Skeletal muscle satellite cell (primary cell): Measurements from ENCODE around the gene SEZ6.

Experiments used
- H3K27me3 ChIP-seq: 2 replicates; pipeline ENCODE4 v1.7.0; 2013; ENCODE audit warnings: low read length; ENCODE audit not compliant: control insufficient read depth, insufficient read depth
- H3K36me3 ChIP-seq: 2 replicates; pipeline ENCODE4 v1.7.0; 2013; ENCODE audit warnings: mild to moderate bottlenecking, control low read depth, low read length; ENCODE audit not compliant: insufficient read depth
- H3K4me1 ChIP-seq: 2 replicates; pipeline ENCODE4 v1.7.0; 2013; ENCODE audit warnings: low read length; ENCODE audit not compliant: control insufficient read depth, insufficient read depth
- H3K4me2 ChIP-seq: 2 replicates; pipeline ENCODE4 v1.7.0; 2013; ENCODE audit warnings: mild to moderate bottlenecking, low read length
- H3K4me3 ChIP-seq: 2 replicates; pipeline ENCODE4 v1.7.0; 2013; ENCODE audit warnings: low read length
- H3K9ac ChIP-seq: 2 replicates; pipeline ENCODE4 v1.7.0; 2013; ENCODE audit warnings: mild to moderate bottlenecking, low read depth, low read length, moderate library complexity
- H3K9me3 ChIP-seq: replicated peaks from 2 replicates; pipeline ENCODE4 v1.7.0; 2013; ENCODE audit warnings: mild to moderate bottlenecking, control low read depth, low read length

The SEZ6 gene

DNA sequence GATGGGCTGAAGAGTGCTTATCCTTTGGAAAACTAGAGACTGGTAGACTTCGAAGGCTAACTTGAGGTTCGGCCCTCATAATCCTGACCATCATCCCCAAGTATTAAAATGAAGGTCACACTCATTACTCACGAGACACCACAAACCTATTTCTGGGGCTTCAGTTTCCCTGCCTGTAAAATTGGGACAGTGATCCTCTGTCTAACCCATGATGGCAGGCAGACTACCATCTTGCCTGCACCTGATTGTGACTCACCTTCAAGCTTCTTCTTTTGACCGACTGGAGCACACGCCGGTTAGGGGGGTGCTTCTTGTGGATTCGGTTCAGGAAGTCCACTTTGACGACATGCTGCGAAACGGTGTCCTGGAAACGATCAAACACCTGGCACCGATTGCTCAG, 88.8 kb downstream of the SEZ6 start:
- no peak overlapping the region for H3K9ac ChIP-seq
- no peak overlapping the region for H3K4me2 ChIP-seq
- H3K4me3 ChIP-seq = no peak overlapping the region
- no peaks in the 10 kb centered on the region for H3K27me3 ChIP-seq
- H3K9me3 ChIP-seq = no peaks in the 10 kb centered on the region
- H3K4me1 ChIP-seq = no peaks in the 10 kb centered on the region
- H3K36me3 ChIP-seq = peaks cover 85% of the 10 kb centered on the region

DNA sequence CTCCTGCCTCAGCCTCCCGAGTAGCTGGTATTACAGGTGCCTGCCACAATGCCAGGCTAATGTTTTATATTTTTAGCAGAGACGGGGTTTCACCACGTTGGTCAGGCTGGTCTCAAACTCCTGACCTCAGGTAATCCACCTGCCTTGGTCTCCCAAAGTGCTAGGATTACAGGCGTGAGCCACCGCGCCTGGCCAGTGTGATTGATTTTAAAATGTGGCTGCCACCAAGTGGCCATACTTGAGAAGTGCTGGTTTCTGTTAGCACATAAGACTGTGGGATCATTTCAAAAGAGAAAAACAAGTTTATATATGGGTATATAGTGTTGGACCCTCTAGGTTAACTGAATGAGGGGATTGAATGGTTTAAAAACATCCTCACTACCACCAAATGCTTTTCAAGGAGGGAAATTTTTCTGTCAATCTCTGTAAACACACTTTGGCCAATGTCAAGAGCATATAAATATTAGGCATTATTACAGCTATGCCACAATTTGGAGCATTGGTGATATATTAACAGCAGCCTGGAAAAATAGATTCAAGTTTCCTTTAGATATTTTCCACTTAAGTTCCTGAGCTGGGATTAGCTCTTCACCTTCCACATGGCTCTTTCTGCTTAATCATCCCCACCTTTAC, 89.4 kb downstream of the SEZ6 start:
- Histone ChIP-seq H3K27me3 (no peaks in the 10 kb centered on the region), H3K9me3 (no peaks in the 10 kb centered on the region), H3K4me2 (no peak overlapping the region), H3K4me3 (no peak overlapping the region), H3K4me1 (no peaks in the 10 kb centered on the region), H3K36me3 (peaks cover 85% of the 10 kb centered on the region), H3K9ac (no peak overlapping the region)

DNA sequence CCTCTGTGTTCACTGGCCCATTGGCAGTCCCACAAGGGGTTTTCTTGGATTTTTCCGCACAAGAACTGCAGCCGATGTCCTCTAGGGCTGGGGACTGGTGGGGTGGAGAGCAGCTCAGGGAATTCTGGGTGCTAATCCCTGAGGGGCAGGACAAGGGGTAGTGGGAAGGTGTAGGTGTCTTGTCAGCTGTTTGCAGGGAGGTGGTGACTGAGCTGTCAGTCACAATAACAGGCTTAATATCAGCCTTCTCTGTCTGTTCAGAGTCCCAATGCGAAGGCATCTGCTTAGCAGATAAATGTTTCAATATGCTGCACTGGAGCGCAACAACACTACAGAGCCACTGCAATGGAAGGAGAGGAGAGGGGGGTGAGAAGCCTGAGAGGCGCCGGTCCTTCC, 92.9 kb downstream of the SEZ6 start:
- H3K4me2 ChIP-seq = no peak overlapping the region
- H3K36me3 ChIP-seq = peaks cover 91% of the 10 kb centered on the region
- no peak overlapping the region for H3K9ac ChIP-seq
- no peaks in the 10 kb centered on the region for H3K27me3 ChIP-seq
- no peak overlapping the region for H3K4me3 ChIP-seq
- H3K4me1 ChIP-seq = peaks cover 9% of the 10 kb centered on the region
- H3K9me3 ChIP-seq = no peaks in the 10 kb centered on the region

DNA sequence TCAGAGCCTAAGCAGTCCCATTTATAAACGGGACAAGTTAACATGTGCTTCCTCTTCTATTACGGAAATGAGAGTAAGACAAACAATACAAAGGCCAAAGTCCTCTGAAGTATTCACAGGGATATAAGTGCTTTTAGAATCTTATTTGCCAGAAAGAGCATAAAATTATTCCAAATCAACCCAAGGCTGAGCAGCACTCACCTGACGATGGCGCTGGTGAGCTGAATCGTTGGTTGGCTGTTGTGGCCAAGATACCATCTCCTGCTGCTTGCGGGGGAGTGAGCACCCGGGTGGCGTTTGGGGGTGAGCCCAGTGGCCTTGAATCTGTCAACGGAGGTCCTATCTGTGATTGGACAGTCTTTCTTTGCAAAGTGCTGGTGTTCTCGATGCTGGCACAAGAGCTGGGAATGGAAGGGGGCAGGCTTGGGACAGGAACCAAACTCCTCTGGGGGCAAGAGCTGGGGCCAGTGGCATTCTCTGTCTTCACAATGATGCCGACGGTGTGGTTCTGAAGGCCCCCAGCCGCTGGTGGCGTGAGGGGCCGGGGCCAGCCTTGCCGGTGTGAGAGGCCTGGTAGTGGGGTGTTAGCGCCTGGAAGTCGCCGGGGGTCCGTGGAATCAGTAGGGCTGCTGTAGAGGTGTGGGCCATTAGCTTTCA, 93.4 kb downstream of the SEZ6 start:
- Histone ChIP-seq H3K4me2 (no peak overlapping the region), H3K4me3 (no peak overlapping the region), H3K9ac (no peak overlapping the region), H3K4me1 (peaks cover 9% of the 10 kb centered on the region), H3K36me3 (peaks cover 91% of the 10 kb centered on the region), H3K9me3 (no peaks in the 10 kb centered on the region), H3K27me3 (no peaks in the 10 kb centered on the region)

DNA sequence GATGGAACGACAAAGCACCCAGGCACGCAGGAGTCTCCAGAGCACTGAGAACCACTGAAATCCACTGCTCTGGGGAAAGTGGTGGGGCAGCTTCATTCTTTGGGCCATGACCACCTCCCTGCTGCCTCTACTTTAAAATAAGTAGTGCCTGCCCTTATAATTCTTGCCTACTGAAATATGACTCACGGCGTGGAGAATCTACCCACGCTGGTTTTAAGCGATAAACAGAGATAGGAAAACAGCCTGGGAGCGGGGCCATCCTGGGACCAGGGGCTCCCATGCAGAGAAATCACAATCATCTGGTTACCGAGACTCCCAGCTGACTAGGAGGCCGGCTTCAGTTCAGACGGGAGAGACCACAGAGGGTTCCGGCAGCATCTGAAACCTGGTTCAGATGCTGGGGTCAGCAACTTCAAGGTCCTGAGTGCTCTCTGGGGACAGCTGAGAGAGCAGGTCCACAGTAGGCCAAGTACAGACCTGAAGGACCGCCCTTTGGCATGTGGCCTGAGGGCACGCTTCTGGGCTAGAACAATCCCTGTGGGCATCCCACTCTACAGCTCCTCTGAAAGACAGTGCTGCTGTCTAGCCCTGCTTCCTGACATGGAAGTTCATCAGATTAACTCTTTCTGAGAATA, 94.3 kb downstream of the SEZ6 start:
- Histone ChIP-seq H3K4me1 (peaks cover 9% of the 10 kb centered on the region), H3K9me3 (no peaks in the 10 kb centered on the region), H3K4me3 (no peak overlapping the region), H3K27me3 (no peaks in the 10 kb centered on the region), H3K9ac (no peak overlapping the region), H3K36me3 (peaks cover 91% of the 10 kb centered on the region), H3K4me2 (no peak overlapping the region)

DNA sequence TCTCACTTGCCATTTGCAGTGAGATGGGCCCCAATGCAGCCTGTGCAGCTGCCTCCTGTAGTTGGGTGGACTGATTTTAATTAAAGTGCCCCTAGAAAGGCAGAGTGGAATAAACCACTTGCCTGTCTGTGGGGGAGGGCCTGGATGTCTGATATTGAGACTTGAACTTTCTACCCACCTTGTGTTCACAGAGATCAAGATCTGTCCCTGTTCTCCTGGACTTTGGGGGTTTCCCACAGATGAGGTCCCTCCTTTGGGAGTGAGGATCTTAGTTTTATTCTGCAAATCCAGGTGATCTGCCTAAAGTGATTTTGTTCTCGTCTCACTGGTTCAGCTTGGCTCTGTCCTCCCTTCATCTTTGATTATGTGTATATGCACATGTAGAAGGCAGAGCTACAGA, 95.3 kb downstream of the SEZ6 start:
- H3K27me3 ChIP-seq = no peaks in the 10 kb centered on the region
- no peak overlapping the region for H3K4me3 ChIP-seq
- H3K36me3 ChIP-seq = peaks cover 92% of the 10 kb centered on the region
- H3K9me3 ChIP-seq = no peaks in the 10 kb centered on the region
- no peak overlapping the region for H3K9ac ChIP-seq
- no peak overlapping the region for H3K4me2 ChIP-seq
- peaks cover 9% of the 10 kb centered on the region for H3K4me1 ChIP-seq

DNA sequence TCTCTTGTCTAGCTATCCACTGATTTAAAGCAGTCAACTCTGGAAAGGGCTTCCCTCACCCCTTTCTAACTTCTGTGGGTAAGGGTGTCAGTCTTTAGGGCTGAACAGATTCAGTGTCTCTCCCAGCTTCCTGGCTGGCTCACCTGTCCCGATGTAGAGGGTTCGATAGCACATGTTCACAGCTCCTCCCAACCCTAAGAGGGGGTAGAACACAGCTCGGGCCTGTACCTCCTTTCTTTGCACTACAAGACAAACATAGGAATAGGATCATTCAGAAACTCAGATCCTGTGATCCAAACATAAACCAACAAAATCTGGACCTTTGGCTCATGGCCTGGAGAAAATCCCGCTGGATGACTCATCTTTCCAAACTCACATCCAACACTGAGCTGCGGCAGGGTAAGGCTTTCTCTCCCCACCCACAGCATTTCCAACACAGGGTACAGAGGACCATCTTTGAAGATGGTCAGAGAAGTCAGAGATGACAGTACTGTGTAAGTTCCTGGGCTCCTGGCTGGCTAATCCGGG, 97.1 kb downstream of the SEZ6 start:
- Histone ChIP-seq H3K4me2 (no peak overlapping the region), H3K9ac (no peak overlapping the region), H3K27me3 (no peaks in the 10 kb centered on the region), H3K9me3 (no peaks in the 10 kb centered on the region), H3K4me1 (peaks cover 9% of the 10 kb centered on the region), H3K4me3 (no peak overlapping the region), H3K36me3 (peaks cover 81% of the 10 kb centered on the region)

DNA sequence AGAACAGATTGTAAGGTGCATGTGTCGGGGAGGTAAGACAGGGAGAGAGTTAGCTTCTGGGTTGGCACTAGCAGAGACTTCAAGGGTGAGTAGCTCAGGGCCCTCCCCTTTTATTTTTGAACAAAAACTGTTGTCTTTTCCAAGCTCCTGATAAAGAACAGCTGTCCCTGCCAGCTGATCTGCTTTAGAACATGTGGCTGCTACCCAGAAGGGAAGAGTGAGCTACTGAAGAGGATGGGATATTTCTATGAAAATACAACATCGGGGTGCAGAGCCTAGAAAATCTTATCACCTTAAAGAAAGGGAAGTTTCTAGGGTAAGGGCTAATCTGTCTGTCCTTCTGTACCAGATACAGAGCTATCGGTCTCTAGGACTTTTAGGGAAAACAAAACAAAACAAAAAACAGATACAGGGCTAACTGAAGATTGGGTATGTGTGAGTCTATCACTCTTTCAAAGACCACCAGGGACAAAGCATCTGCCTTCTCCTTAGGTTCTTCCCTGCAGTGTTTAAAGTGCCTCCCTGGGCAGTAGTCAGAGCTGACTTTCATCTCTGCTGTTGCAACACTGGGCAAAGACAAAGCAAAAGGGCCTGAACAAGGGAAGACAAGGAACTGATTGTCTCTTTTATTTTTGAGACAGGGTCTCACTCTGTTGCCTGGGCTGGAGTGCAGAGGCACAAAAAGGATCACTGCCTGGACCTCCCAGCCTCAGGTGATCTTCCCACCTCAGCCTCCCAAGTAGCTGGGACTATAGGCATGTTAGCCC, 97.9 kb downstream of the SEZ6 start:
- Histone ChIP-seq H3K9me3 (no peaks in the 10 kb centered on the region), H3K27me3 (no peaks in the 10 kb centered on the region), H3K4me2 (no peak overlapping the region), H3K36me3 (peaks cover 73% of the 10 kb centered on the region), H3K4me3 (no peak overlapping the region), H3K9ac (no peak overlapping the region), H3K4me1 (peaks cover 14% of the 10 kb centered on the region)

DNA sequence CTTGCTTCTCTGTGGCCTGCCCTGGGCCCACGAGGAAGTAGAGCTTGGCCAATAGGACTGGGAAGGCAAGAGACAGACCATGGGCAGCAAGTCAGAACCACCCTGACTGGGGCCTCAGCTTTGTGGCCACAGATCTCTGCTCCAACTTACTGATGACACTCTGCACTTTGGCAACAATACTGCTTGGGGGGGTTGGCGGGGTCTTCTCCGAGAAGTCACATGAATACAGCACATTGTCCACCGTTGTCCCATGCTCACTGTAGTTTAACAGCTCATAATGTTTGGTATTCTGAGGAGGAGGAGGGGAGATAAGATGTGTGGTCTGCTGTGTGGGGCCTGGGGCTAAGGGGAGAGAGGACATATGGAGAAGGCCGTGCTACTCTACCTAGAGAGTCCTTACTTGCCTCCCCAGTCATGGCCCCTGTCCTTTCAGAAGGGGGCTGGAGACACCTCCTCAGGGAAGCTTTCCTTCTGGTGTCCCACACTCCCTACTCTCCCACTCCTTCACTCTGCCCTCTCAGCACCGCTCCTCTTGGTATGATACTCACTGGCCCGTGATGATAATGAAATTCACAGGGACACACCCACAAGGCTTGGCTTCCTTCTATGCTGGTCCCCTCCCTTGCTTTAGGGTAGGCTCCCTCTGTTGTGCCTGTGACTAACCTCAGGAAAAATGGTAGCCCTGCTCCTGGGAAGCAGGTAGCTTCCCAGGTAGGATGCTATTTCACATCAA, 99.0 kb downstream of the SEZ6 start:
- no peak overlapping the region for H3K9ac ChIP-seq
- H3K4me1 ChIP-seq = peaks cover 14% of the 10 kb centered on the region
- no peak overlapping the region for H3K4me3 ChIP-seq
- H3K9me3 ChIP-seq = no peaks in the 10 kb centered on the region
- no peaks in the 10 kb centered on the region for H3K27me3 ChIP-seq
- peaks cover 63% of the 10 kb centered on the region for H3K36me3 ChIP-seq
- H3K4me2 ChIP-seq = no peak overlapping the region

DNA sequence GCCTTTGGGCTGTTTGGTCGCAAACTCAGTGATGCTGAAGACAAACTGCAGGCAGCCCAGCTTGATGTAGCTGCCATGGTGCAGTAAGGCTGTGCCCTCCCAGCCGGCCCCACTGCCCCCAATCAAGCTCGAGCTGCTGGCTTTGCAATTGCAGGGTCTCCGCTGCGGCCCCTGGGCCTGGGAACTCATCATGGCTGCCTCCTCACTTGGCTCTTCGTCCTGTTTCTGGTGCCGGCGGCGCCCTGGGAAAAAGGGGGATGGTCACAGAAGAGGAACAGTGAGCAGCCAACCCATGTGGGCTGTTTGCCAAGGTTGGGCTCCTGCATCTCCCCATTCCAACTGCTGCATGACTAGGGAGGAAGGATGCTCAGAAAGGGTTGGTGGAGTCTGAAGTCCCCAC, 99.6 kb downstream of the SEZ6 start:
- Histone ChIP-seq H3K4me1 (peaks cover 14% of the 10 kb centered on the region), H3K4me2 (no peak overlapping the region), H3K4me3 (no peak overlapping the region), H3K27me3 (no peaks in the 10 kb centered on the region), H3K9me3 (no peaks in the 10 kb centered on the region), H3K9ac (no peak overlapping the region), H3K36me3 (peaks cover 57% of the 10 kb centered on the region)
